GM18867 (cell line): ENCODE measurements around the gene DTNB.
A peak's percentile ranks its signal among the peaks of the same experiment; 100 is the strongest.
"Not testable (repeated sequence)": the region's sequence is repeated elsewhere in the genome, so short reads cannot be mapped to it uniquely, and the experiment has no call there.

Experiments
- ATAC-seq: cut with Tn5 transposase; IDR thresholded peaks from one replicate; pipeline ENCODE4 v1.9.1; 2021; ENCODE audit warnings: mild to moderate bottlenecking, moderate library complexity; ENCODE audit not compliant: unreplicated experiment

DTNB gene

DNA sequence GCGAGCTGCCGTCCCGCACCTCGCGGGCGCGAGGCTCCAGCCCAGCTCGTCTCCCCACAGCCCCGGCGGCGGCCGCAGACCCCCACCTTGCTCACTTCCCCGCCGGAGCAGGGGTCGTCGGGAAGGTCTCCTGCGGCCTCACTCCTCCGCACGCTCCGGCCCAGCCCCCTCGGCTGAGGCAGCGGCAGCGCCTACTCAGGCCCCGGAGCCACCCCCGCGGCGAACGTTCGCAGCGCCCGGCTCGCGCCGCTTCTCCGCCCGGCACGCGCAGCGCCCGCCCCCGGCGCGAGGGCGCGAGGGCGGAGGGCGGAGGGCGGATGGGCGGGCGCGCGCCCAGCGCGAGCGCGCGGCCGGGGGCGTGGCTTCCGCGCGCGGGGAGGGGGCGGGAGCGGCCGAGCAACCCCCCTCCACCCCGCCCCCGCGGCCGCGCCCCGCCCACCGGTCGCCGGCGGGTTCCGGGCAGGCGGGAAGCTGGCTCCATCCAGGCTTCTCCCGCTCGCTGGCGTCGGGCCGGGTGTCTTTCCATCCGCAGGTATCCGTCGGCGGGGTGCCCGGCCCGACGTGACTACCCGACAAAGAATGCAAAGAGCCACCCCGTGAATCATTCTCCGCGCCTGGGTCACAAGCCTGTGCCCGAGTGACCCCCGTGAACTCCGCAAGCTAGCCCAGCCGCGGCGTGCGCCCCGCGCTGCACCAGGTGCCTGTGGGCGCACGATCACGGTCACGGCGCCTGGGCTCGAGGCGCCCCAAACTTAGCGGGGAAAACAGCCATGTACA is at the start of gene DTNB:
Gene DTNB (minus strand): TSS at position 278 of the 777 bp plus-strand sequence. CDS start 20,917 bp downstream, outside the sequence.
- ATAC-seq = peak; percentile 73

DNA sequence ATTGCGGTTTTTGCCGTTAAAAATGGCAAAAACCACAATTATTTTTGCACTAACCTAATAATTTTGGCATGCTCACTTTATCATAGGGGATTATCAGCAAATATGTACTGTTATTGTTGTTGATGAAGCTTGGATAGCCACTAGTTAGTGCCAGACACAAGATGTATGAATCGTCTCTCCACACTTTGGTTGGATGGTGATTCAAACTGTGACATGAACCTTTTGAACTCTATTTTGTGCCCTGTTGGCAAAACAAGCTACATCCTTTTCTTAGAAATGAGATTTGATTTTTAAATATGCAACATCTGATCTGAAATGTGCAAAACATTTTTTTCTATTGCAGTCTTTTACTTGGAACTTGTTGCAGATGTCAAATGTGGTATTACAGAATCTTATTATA is 48.8 kb upstream of the DTNB start:
- no peak for ATAC-seq

DNA sequence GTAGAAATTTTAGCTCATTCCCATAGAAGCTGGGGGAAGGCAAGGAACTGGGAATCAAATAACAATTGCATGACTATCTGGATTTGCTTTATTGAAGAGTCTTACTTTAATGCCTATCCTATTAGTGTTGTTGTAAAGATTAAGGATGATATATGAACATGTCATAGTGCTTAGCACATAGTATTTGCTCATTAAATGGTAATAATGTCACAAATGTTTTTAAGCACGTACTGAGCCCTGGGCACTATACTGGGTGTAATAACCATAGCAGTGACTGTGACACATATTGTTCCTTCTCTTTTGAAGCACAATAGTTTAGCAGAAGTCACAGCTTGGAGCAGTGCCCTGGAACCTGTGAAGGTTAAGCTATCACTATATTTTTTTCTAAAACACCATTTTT is 47.2 kb upstream of the DTNB start:
- ATAC-seq = no peak

DNA sequence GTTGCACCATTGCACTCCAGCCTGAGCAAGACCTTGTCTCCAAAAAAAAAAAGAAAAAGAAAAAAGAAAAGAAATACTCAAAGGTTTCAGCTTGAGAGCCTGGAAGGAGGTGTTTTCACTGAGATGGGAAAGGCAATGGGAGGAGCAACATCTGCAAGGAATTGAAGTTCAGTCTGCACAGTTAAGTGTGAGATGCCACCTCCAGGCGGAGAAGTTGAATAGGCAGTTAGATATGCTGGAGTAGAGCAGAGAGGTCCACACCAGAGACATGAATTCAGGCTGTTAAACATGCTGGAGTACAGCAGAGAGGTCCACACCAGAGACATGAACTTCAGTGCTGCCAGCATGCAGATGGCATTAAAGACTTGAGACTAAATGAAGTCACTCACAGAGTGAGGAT is 41.4 kb upstream of the DTNB start:
- ATAC-seq = no peak

DNA sequence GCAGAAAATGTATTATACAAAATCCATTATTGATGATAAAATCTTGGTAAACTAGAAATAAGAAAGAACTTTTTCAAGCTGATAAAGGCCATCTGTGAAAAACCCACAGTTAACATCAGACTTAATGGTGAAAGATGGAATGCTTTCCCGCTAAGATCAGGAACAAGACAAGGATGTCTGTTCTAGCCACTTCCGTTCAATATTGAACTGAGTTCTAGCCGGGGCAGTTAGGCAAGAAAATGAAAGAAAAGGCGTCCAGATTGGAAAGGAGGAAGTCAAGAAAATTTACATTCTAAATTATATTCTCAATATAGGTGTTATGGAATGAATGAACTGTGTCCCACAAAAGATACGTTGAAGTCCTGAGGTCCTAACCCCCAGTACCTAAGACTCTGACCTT is 39.1 kb upstream of the DTNB start:
- ATAC-seq = no peak

DNA sequence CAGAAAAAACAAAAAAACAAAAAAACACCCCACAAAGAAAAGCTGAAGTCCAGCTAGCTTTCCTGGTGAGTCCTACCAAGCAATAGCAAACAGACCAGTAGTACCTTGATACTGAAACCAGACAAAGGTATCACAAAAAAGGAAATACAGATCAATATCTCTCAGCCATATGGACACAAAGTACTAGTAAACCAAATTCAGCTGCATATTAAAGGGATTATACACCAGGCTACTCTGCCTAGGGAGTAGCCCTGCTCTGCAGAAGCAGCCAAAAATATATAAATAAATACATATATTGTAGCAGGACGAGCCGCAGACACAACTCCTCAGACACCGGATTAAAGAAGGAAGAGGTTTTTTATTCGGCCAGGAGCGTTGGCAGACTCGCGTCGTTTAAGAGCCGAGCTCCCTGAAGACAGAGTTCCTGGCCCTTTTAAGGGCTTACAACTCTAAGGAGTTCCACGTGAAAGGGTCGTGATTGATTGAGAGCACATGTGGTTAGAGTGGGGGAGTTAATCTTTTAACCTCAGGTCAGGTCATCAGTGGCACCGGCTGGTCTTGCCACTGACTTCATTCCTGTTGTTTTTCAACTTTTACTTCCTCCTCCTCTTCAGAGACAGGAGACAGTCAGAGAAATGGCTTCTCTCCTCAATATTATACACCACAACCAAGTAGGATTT is 38.4 kb upstream of the DTNB start:
- ATAC-seq = no peak

DNA sequence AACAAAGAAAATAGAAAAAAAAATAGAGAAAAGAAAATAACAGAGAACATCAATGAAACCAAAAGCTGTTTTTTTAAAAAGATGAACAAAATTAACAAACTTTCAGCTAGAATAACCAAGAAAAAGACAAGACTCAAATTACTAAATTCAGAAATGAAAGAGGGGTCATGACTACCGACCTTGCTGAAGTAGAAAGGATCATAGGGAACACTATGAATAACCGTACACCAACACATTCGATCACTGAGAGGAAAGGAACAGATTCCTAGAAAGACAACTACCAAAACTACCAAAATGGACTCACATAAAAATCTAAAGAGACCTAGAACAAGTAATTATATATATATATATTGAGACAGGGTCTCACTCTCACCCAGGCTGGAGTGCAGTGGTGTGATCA is 37.4 kb upstream of the DTNB start:
- ATAC-seq = no peak

DNA sequence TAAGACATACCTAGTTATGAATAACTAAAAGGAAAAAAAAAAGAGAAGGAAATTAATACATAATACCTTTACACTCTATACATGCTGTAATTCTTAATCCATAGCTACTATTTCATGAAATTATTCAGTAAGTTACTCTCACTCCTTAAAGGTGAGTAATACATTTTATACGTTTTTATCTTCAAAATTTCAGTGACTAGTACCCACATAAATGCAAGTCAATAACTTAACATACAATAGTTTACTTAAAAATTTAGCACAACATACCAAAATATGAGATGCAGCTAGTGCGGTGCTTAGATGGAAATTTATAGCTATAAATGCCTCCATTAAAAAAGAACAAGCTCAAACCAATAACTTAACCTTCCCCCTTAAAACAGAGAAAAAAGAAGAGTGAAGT is 36.0 kb upstream of the DTNB start:
- ATAC-seq = no peak

DNA sequence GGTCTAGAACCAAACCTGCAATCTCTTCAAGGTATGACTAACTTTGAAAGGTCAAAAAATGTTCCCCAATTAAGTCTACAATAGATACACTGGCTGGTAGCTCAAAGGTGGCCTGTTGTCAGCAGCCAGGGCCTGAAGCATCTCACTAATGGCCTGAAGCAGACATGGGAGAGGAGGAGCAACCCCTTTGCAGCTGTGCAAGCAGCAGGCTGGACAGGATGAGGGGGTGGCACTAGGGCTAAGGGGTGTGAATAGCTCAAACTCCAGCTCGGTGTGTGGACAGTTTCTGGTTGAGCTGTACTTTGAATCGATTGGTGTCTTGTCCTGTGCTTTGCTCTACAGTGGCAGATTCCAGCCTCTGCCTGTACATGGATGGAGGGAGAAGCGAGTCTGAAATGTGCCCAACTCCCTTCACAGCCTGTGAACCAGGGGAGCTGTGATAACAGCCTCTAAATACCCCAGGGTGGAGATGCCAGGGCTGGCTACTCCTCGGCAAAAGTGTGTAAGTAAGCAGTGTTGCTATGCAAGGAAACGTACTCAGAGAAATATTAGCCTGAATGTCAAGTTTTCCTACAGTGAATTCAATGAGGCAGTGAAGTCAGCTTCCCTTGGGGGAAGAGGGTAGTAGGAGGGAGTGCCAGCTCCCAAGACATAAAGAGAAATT is 34.7 kb upstream of the DTNB start:
- no peak for ATAC-seq

DNA sequence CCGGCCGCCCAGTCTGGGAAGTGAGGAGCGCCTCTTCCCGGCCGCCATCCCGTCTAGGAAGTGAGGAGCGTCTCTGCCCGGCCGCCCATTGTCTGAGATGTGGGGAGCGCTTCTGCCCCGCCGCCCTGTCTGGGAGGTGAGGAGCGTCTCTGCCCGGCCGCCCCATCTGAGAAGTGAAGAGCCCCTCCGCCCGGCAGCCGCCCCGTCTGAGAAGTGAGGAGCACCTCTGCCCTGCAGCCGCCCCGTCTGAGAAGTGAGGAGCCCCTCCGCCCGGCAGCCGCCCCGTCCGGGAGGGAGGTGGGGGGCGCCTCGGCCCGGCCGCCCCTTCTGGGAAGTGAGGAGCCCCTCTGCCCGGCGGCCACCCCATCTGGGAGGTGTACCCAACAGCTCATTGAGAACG is 32.2 kb upstream of the DTNB start:
- not testable (repeated sequence) for ATAC-seq

DNA sequence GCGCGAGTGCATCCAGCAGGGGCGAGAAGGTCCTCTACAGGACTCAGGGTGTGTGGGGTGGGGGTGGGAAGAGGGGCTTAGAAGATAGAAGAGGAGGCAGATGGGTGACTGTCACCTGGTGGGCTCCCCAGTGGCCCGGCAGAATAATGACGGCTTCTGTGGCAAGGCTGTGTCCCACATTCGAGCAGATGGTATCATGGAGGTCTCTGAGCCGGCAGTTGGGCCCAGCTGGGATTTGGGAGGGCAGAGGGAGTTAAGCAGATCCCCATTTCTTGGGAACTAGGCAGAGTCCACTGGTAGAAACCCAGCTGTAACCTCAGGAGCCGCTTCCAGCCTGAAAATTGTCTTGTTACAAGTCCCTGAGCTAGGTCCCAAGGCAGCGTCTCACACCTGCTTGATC is 28.4 kb upstream of the DTNB start:
- no peak for ATAC-seq

DNA sequence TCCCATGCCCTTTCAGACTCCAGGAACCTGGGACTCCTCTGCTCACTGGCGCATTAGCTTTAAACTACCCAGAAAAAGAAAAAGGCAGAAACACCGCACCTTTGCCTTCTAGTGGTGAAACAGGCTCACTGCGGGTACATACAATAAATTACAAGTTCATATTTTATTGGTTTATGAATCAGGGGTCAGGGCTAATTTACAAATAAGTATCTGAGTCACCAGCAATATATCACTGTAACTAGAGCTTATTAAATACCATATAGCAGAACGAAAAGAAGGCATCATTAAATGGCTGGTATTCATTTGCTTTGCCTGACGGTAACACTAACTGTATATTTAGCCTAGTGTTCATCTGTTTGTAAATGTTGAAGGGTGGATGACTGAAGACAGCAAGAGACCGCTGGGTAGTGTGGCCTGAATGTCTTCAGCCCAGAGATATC is 26.9 kb upstream of the DTNB start:
- ATAC-seq = no peak

DNA sequence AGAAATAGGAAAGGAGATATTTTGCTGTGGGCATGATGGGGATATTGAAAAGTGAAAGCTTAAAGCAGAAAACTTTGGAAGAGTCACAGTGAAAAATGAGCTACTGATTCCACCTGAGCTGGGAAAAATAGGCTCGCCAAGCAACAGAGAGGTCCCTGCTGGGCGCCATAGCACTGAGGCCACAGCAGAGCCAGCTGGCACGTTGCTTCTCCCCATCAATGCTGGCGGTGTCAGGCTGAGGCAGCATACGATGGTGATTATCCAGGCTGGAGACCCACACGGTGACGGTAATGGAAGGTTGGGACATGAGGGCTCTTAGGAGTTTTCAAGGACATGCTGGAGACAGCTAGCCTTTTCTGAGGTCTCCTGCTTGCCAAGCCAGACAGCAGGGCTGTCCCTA is 25.8 kb upstream of the DTNB start:
- no peak for ATAC-seq

DNA sequence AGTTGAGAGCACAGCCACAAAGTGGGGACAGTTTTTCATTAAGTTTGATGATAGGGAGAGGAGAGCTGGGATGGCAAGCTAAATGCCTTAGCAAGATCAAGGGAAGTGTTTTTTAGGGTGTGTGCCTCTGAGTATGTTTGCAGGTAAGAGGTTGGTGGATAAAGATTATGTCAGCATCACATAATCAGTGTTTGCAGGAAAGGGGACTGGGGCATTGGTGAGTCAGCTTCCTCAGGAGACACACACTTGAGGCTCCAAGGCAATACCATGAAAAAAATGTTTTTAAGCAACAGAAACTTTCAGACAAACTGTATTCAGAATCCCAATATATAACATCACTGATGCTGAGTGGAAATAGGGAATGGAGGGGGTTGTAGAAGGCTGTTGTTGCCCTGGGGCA is 25.4 kb upstream of the DTNB start:
- no peak for ATAC-seq

DNA sequence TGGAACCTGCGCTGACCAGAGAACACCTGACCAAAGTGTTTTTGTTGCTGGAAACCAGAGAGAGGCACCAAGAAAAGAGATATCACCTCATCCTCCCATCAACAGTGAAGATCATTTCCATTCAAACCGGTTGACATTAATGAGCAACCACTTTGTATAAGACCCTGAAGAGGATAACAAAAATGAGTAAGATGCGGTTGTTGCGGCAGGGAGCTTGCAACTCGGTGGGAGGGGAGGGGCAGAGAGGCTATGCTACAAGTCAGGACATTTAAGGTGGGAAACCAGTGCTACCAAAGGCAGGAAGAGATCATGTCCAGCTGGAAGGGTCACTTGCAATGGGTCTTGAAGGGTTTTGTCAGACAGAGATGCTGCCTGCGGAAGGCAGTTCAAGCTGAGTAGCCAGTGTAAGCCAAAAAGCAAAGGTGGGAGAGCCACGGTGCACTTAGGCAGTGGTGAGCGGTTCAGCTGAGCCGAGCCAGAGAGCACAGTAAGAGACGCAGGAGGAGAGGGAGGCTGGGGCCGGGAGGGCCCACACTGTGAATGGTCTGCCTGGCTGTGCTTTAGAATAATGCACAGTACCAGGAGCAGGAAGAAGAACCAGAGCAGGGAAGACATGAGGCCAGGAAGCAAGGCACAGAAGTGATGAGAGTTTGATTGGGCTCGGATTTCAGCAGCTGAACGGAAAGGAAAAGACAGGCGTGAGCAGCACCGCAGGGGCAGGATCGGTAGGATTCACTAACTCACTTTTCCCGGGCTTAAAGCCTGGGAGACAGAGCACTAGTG is 24.4 kb upstream of the DTNB start:
- ATAC-seq = no peak

DNA sequence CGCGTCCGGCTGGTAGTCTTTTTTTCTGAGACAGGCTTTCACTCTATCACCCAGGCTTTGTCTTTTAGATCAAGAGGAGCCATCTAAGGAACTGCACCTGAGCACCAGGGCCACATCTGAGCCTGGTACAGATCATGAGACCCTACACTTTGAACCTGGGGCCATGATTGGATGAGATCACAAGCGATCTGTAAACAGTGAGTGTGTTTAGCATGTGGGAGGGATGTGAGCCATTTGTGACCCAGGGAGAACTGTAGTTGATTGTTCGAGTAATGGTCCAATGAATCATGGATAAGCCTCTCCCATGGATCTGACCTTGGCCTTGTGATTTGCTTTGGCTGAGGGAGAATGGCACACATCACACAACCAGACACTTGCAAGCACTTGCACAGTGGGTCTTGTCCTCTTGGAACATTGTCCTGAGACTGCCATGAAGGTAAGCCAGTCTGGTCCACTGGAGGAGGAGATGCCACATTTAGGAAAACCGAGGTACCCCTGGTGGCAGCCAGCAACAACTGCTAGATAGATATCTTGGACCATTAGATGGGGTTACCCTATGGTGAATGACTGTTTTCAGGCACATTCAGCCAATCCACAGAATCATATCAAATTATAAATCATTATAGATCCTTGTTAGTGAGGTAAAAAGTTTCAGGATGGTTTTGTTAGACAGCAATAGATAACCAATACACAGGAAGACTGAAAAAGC is 19.5 kb upstream of the DTNB start:
- ATAC-seq = no peak

DNA sequence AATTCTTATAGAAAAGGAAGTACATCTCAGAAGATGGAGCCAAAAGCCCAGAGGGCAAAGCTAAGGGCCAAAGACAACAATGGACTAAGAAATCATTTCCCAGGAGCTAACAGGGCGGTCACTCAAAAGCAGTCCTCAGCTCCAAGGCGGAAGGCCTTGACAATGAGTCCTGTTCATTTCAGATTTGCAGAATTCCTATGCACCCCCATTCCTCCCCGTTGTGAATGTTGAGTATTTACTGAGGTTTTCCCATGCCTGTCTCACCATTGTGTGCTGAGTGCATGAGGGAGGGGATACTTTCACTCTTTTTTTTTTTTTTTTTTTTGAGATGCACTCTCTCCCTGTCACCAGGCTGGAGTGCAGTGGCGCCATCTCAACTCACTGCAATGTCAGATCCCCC is 18.8 kb upstream of the DTNB start:
- ATAC-seq = no peak

DNA sequence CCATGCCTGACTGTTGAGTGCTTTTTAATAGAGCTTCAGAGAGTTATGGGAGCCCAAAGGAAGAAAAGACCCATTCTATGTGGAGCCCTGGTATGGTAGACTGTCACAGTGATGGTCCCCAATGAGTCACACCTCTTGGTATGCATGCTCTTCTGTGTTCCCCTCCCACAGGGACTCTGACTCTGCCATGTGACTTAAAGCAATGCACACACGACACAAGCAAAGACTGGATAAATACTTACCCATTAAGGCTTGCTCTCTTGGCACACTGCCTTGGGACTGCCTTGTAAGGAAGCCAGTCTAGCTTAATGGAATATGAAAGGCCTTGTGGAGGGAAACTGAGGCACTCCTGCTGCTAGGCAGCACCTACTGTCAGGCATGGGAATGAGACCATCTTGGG is 16.7 kb upstream of the DTNB start:
- no peak for ATAC-seq

DNA sequence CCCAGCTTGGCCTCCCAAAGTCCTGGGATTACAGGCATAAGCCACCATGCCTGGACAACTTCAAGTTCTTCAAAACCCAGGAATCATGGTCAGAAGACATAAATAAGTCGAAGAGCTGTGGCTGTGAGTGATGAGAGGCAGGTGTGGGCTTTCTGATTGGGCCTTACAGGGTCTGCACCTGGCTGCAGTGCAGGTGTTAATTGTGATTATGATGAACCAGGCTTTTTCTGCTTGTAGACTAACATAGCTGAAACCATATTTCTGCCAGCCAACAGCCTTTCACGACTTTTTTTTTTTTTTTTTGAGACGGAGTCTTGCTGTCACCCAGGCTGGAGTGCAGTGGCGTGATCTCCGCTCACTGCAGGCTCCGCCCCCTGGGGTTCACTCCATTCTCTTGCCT is 14.9 kb upstream of the DTNB start:
- ATAC-seq = no peak

DNA sequence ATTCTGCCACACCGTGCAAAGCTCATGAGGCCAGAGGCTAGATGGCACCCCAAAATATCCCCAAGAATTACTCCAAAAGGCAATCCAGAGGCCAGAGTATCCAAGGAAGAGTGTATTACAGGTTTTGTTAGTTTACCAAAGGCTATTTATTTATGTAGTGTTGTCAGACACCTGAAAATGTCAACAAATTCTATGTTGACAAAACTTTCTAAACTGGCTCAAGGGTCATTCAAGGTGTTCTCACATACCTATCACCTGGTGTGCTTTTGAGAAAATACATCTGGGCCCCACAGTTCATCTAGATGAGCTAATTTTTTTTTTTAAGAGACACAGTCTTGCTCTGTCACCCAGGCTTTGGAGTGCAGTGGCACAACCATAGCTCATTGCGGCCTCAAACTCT is 12.4 kb upstream of the DTNB start:
- ATAC-seq = no peak
